Psoas muscle (tissue), 8 donors: Measurements from ENCODE around the gene CTSZ. TPM values are rescaled to one million over a fixed set of nuclear protein-coding genes. Genes with fewer than 3 reads are reported as not detected.

Experiments
- ATAC-seq, 4 donors: fragments of 200-7000 bp; cut with Tn5 transposase; one replicate each; pipeline ENCODE4 v1.9.1; 2020; ENCODE audit warnings: moderate library complexity in 3 of 4, mild to moderate bottlenecking in 2 of 4
- DNase-seq, 2 donors: peaks; one replicate each; pipeline ENCODE4 v3.0.0-alpha.2; 2020
- H3K27ac ChIP-seq: fragments of 200-600 bp; one replicate; pipeline ENCODE4 v1.8.0; 2022
- H3K27me3 ChIP-seq, 3 donors: fragments of 200-600 bp in 1 of 3; one replicate each; pipeline versions ENCODE4 v1.6.1 to v1.8.0; 2013 to 2022; ENCODE audit warnings: low read length in 2 of 3, mild to moderate bottlenecking in 2 of 3, moderate library complexity in 1 of 3; ENCODE audit not compliant: insufficient read depth in 3 of 3
- H3K36me3 ChIP-seq, 2 donors: fragments of 200-600 bp in 1 of 2; one replicate each; pipeline versions ENCODE4 v1.6.1 to v1.8.0; 2013 to 2022; ENCODE audit warnings: low read depth in 1 of 2, mild to moderate bottlenecking in 1 of 2, moderate library complexity in 1 of 2; ENCODE audit not compliant: insufficient read depth in 1 of 2
- H3K4me1 ChIP-seq: fragments of 200-600 bp; one replicate; pipeline ENCODE4 v1.8.0; 2022
- H3K4me3 ChIP-seq: fragments of 200-600 bp; one replicate; pipeline ENCODE4 v1.8.0; 2022; ENCODE audit warnings: mild to moderate bottlenecking
- H3K9me3 ChIP-seq: fragments of 200-600 bp; one replicate; pipeline ENCODE4 v1.8.0; 2022
- WGBS, 3 donors: extraction: QIAGEN DNeasy Blood & Tissue Kit; methylation state at CpG; one replicate each; pipeline versions ENCODE4 v1.1.6 to v1.1.7; 2013; 5-methylcytosine and 5-hydroxymethylcytosine counted together
- intact Hi-C, 2 donors: fragments of 100-400 bp; cut with DNase I; formaldehyde crosslinking; loops; one replicate each; pipeline versions ENCODE4 v1.11.0 to v1.14.2; 2022
- polyA plus RNA-seq, 3 donors: library from polyadenylated mRNA; stranded (reverse); fragments of 200-250 nt; gene quantifications; one replicate each; pipeline ENCODE4 v1.2.3, GENCODE V29; 2013
- total RNA-seq, 4 donors: library from RNA; stranded (reverse); fragmentation: NEBNext Ultra II Directional in 2 of 4; extraction: Animal tissue kit (Norgen Biotek cat#: 25700) in 2 of 4; gene quantifications; one replicate each; pipeline versions ENCODE4 v1.2.1 to v1.2.4, GENCODE V29; 2021 to 2023
- TF ChIP-seq, protein P1 (sequence below): fragments of 200-600 bp; IDR thresholded peaks from one replicate; pipeline ENCODE4 v1.8.0; 2022; ENCODE audit warnings: antibody characterized with exemption
- donor health status: healthy with polysubstance abuse.
- donor health status: DM: no; HTN: no; CAD: no; lungs with moderate emphysema.
- donor health status: Bipolar disorder and iron deficiency.
- donor health status: healthy.
- donor health status: DM: yes; HTN: yes; CAD: no.
- donor health status: DM: no; HTN: no; CAD: no.
- donor health status: DM: no; HTN: no; CAD: no.
- donor health status: DM: yes; HTN: yes; CAD: no.

CTSZ gene
- total and polyA plus RNA-seq, 7 donors, result 38.2 to 50.5 (median 42.4) TPM

DNA sequence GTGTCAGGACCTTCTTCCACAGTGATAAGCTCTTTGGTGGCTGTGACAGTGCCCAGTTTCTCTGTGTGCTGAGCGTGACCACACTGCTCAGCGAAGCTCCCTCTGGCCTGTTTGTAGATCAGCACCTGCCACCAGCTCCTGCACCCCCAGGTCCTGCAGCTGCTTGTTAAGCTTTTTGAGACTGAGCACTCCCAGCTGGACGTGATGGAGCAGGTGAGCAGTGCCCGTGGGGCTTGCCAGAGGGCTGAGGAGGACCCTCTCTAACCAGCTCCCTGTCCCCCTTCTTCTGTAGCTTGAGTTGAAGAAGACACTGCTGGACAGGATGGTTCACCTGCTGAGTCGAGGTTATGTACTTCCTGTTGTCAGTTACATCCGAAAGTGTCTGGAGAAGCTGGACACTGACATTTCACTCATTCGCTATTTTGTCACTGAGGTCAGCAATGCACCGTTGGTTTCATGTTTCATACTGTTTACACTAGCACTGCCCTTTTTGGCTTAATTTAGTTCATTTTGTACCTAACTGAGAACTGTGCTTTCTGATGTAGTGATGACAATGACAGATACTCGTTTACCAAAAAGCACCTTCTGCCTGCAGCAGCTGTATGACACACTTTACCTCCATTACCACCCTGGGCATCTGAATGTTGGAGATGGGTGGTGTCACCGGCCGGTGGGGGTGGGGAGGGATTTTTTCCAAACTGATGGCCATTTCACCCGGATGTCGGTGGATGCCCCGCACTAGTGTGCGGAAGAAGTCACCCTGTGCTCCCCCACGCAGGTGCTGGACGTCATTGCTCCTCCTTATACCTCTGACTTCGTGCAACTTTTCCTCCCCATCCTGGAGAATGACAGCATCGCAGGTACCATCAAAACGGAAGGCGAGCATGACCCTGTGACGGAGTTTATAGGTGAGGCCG lies 13.5 kb downstream of the CTSZ start:
- peaks cover 7 to 100% of the 10 kb centered on the region in 2 donors for H3K36me3 ChIP-seq
- no peaks in the 10 kb centered on the region for H3K27me3 ChIP-seq
- H3K4me3 ChIP-seq, result no peak overlapping the region
- H3K9me3 ChIP-seq, result no peaks in the 10 kb centered on the region
- WGBS, 3 donors, result 72 to 82% (median 74%) methylated on average over 23 of the region's 23 CpGs
- peak in 2 of 4 donors; percentile 13 to 27 for ATAC-seq
- H3K27ac ChIP-seq, result peak overlapping the region; percentile 16
- TF ChIP-seq, protein P1, sequence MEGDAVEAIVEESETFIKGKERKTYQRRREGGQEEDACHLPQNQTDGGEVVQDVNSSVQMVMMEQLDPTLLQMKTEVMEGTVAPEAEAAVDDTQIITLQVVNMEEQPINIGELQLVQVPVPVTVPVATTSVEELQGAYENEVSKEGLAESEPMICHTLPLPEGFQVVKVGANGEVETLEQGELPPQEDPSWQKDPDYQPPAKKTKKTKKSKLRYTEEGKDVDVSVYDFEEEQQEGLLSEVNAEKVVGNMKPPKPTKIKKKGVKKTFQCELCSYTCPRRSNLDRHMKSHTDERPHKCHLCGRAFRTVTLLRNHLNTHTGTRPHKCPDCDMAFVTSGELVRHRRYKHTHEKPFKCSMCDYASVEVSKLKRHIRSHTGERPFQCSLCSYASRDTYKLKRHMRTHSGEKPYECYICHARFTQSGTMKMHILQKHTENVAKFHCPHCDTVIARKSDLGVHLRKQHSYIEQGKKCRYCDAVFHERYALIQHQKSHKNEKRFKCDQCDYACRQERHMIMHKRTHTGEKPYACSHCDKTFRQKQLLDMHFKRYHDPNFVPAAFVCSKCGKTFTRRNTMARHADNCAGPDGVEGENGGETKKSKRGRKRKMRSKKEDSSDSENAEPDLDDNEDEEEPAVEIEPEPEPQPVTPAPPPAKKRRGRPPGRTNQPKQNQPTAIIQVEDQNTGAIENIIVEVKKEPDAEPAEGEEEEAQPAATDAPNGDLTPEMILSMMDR, result no peak
- intact Hi-C loops, result no loop called here
- DNase-seq, result peak in 1 of 2 donors; percentile 30
- H3K4me1 ChIP-seq, result peaks cover 8% of the 10 kb centered on the region

DNA sequence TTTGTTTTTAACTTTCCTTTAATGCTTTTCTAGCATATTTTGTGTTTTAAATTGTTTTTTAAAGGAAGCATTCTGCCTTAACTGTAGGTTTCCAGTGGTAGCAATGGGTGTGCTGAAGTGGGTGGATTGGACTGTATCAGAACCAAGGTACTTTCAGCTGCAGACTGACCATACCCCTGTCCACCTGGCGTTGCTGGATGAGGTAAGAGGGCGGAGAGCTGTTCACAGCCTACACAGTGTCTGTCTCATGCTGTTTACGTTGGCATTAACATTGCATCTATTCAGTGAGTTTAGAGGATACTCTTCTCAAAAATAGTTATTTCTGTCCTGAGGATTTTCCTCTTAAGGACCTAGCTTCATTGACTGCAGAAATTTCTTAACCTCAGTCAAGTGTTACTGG lies 14.1 kb downstream of the CTSZ start:
- TF ChIP-seq, protein P1, result no peak
- Histone ChIP-seq H3K4me3 (no peak overlapping the region), H3K4me1 (peaks cover 8% of the 10 kb centered on the region), H3K9me3 (no peaks in the 10 kb centered on the region), H3K27ac (peak overlapping the region; percentile 33), H3K36me3 (peaks cover 7 to 100% of the 10 kb centered on the region in 2 donors), H3K27me3 (no peaks in the 10 kb centered on the region)
- WGBS, 3 donors, result 78 to 88% (median 86%) methylated on average over 3 of the region's 3 CpGs
- DNase-seq (peak in 1 of 2 donors; percentile 8), ATAC-seq (peak in 1 of 4 donors; percentile 26)
- intact Hi-C loops, result no loop called here

DNA sequence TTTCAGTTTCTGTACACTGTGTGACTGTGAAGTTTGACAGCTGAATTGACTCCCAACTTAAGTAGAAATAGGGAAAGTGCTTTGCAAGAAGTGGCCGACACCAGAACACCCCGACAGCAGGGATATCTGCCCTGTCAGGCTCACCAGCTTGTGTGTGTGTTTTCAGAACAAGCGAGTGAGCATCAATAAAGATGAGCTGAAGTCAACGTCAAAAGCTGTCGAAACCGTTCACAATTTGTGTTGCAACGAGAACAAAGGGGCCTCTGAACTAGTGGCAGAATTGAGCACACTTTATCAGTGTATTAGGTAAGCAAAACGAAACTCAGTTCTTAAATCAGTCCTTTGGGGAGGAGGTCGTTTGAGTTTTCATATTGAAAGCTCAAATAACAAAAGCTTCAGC lies 15.3 kb downstream of the CTSZ start:
- Histone ChIP-seq H3K9me3 (no peaks in the 10 kb centered on the region), H3K27me3 (no peaks in the 10 kb centered on the region), H3K27ac (peak overlapping the region; percentile 33), H3K4me1 (peaks cover 8% of the 10 kb centered on the region), H3K4me3 (no peak overlapping the region), H3K36me3 (peaks cover 11 to 100% of the 10 kb centered on the region in 2 donors)
- 75 to 86% (median 76%) methylated on average over 9 of the region's 9 CpGs for WGBS, 3 donors
- ATAC-seq, result no peak
- intact Hi-C loops, result no loop called here
- TF ChIP-seq, protein P1, result no peak
- DNase-seq, result no peak

DNA sequence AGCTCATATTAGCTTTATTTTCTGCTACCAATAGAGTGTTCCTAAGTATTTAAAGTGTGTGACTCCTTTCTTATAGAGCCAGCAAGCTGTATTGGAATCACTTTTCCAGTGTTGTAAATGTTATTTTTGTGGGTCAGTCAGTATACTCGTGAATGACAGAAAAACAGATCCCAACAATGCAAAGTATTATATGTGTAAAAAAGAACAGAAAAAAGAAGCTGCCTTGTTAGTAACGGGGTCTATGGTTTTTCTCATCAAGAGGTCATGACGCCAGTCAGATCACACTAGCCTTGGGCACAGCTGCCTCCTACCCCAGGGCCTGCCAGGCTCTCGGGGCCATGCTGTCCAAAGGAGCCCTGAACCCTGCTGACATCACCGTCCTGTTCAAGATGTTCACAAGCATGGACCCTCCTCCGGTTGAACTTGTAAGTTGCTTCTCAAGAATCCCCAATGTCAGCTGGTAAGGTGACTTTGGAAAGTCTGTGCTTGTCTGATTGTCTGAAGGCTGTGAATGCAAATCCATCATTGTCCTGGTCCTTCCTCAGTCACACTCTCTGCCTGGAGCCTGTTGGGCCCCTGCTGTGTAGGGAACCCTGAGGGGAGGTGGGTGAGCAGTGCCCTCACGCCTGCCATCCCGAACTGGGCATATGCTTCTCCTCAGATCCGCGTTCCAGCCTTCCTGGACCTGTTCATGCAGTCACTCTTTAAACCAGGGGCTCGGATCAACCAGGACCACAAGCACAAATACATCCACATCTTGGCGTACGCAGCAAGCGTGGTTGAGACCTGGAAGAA lies 16.2 kb downstream of the CTSZ start:
- Histone ChIP-seq H3K27ac (no peak overlapping the region), H3K4me3 (no peak overlapping the region), H3K4me1 (peaks cover 8% of the 10 kb centered on the region), H3K36me3 (peaks cover 11 to 100% of the 10 kb centered on the region in 2 donors), H3K9me3 (no peaks in the 10 kb centered on the region), H3K27me3 (no peaks in the 10 kb centered on the region)
- intact Hi-C loops, result no loop called here
- WGBS, 3 donors, result 88 to 92% (median 89%) methylated on average over 14 of the region's 14 CpGs
- DNase-seq, result no peak
- TF ChIP-seq, protein P1, result no peak
- ATAC-seq, result no peak
